Embryonic facial prominence (tissue), 1 donor: ENCODE data around the gene MSI1.

Experiments
- DNase-seq: peaks from one replicate; pipeline ENCODE4 v3.0.0-alpha.2; 2016; ENCODE audit errors: extremely low spot score

MSI1 gene

GRCh38 chr12:120323772-120324171, 45.2 kb downstream of the MSI1 start:
- no peak for DNase-seq

DNA sequence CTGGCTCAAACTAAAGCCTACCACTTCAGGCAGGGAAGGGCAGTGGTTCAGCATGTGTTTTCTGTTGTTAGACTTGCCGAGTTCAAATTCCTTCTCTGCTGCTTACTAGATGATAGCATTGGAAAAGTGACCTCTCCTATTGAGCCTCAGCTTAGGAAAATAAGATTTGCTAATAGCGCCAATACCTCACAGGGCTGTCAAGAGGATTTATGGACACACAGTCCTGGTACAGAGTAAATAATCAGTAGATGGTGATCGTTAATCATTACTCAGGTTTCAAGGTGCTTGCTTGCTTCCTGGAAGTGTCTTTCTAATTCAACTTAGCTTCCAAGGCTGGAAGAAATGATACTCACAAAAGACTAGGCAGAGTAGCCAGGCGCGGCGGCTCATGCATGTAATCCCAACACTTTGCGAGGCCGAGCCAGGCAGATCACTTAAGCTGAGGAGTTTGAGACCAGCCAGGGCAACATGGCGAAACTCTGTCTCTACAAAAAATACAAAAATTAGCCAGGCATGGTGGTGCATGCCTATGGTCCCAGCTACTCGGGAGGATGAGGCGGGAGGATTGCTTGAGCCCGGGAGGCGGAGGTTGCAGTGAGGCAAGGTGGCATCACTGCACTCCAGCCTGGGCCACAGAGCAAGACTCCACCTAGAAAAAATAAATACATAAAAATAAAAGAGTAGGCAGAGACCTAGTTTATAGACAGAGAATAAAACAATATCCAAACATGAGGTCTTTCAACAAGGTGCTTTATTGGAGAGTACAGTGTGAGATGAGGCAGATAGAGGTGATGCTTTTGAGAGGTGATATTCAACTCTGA, 47.4 kb downstream of the MSI1 start:
- no peak for DNase-seq

- peak; percentile 99 for DNase-seq
These were observed 51.5 kb downstream of the MSI1 start for GRCh38 chr12:120317224-120318105.

GRCh38 chr12:120316798-120317223, 52.2 kb downstream of the MSI1 start:
- no peak for DNase-seq

- DNase-seq: no peak
These were observed 54.7 kb downstream of the MSI1 start for GRCh38 chr12:120314220-120314619.

DNA sequence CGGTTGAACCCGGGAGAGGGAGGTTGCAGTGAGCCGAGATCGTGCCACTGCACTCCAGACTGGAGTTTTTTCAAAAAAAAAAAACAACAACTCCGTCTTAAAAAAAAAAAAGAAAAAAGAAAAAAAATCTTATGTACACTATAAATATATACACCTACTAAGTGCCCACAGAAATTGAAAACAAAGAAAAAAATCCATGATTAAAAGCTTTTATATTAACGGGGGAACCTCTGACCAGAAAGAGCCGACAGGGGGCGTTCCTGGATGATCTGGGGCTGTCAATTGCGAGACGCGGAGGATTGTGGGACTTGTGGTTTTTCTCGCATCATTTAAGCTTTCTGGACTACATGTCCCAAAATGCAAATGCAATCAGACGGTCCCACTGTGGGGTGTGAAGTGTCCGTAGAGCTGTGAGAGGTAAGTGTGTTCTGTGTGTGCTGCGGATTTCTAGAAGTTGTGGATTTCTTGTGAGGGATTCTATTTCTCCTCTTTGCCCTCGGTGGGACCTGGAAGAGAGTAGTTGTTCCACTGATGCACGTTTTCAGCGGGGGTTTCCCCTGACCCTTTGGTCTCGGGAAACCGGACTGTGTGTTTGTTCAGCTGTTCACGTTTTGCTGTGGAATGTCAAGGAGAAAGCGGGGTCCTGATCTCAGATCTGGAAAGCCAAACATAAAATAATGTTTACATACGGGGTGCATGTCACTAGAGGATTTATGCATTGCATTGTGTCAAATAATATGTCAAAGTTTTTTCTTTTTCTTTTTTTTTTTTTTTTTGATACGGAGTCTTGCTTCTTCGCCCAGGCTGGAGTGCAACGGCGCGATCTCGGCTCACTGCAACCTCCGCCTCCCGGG, 66.8 kb downstream of the MSI1 start, which contains the start of gene SIRT4:
SIRT4 (plus strand) TSS at position 360 of the 854 bp plus-strand sequence. CDS start 1,241 bp downstream, outside the sequence.
- peak; percentile 90 for DNase-seq

- peak; percentile 80 for DNase-seq
These were observed 76.1 kb downstream of the MSI1 start, which contains the start of gene RNU4-1 for GRCh38 chr12:120292661-120293531. Gene RNU4-1, minus strand, starts transcription at chr12:120293237.

- no peak for DNase-seq
These were observed 76.6 kb downstream of the MSI1 start for GRCh38 chr12:120292411-120292660.
